ENCODE data around the gene PRAF2. TPM values are rescaled to one million over a fixed set of nuclear protein-coding genes. Genes with fewer than 3 reads are reported as not detected.

Gene PRAF2
- total RNA-seq, 2 donors from 2014 or later, result 7.0 to 9.9 TPM

DNA sequence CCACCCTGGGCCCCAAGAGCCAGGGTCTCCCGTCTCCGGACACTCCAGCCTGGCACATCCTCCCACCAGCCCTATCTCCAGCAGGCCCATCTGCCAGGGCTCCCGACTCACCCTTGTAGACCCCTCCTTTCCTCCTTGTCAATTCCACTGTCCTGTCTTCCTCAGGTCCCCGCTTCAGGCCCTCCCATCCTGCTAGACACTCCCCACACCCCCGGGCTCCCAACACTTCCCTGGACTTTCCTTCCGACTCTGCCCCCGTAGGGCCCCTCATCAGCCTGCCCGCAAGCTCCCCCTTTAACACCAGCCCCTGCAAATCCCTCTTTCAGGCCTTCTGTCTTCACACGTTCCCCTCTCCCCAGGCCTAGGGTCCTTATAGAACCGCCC, 1.1 kb downstream of the PRAF2 start:
- H3K36me3 ChIP-seq, result no peaks in the 10 kb centered on the region

GRCh38 chrX:49071877-49072711, 1.7 kb downstream of the PRAF2 start:
- peak; percentile 72 for DNase-seq
- Histone ChIP-seq H3K9ac (ENCODE audit: low read depth in 2 of 2, low read length in 2 of 2) (peak overlapping the region in 1 of 2 donors; percentile 56), H3K27ac (no peak overlapping the region), H3K9me3 (no peaks in the 10 kb centered on the region), H3K4me1 (no peaks in the 10 kb centered on the region), H3K4me3 (peak overlapping the region; percentile 9), H3K27me3 (no peaks in the 10 kb centered on the region), H3K36me3 (no peaks in the 10 kb centered on the region)
- intact Hi-C loops (cut with DNase I), result no loop called here
- TF ChIP-seq CTCF (IDR thresholded peaks at IDR 0.05), result no peak

More for the DNA sequence above, 1.1 kb downstream of the PRAF2 start:
- Histone ChIP-seq H3K4me3 (peak overlapping the region; percentile 9), H3K9ac (ENCODE audit: low read depth in 2 of 2, low read length in 2 of 2) (peak overlapping the region in 1 of 2 donors; percentile 56), H3K27ac (no peak overlapping the region), H3K4me1 (no peaks in the 10 kb centered on the region), H3K9me3 (no peaks in the 10 kb centered on the region), H3K27me3 (no peaks in the 10 kb centered on the region)
- no peak for DNase-seq
- no peak for TF ChIP-seq CTCF (IDR thresholded peaks at IDR 0.05)
- intact Hi-C loops (cut with DNase I), result no loop called here

DNA sequence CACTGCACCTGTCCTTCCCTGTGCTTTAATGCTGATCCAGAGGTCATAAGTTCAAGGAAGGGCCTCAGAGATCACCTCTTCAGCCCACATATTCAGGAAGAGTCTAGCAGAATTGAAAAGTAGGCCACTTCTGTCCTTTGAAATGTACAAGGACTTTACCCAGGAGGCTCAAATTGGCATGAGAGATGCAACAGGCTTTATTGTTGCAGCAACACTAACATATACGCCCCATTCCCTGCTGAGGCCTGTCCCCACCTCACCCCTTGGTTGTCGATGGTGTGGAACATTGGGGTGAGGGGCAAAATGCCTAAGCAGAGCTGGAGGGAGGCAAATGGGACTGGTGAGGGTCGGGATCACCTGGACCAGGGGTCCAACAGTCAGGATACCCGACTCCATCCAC, 2.8 kb downstream of the PRAF2 start:
- DNase-seq, result no peak
- TF ChIP-seq CTCF (IDR thresholded peaks at IDR 0.05), result no peak
- H3K27ac ChIP-seq, result no peak overlapping the region
- no peaks in the 10 kb centered on the region for H3K36me3 ChIP-seq
- H3K4me1 ChIP-seq, result no peaks in the 10 kb centered on the region
- no peak overlapping the region for H3K4me3 ChIP-seq
- no peaks in the 10 kb centered on the region for H3K9me3 ChIP-seq
- H3K27me3 ChIP-seq, result no peaks in the 10 kb centered on the region
- intact Hi-C loops (cut with DNase I), result no loop called here
- H3K9ac ChIP-seq (ENCODE audit: low read depth in 2 of 2, low read length in 2 of 2), result no peak overlapping the region

DNA sequence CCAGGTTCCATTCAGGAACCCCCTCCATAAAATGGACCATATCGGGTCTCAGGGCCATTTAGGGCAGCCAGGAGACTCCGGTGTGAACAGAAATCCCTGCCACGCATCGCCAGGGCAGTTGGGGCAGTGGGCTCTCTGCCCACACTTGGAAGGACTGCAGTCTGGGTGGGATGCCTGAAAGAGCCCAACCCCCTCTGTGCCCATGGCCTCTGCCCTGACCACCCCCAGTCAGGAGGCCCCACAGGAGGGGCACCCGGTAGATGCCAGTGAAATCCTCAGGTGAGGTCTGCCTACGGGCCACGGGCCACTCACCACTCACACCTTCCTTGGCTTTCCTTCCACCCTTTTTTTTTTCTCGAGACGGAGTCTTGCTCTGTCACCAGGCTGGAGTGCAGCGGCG, 4.8 kb downstream of the PRAF2 start:
- DNase-seq, result no peak
- Histone ChIP-seq H3K9ac (ENCODE audit: low read depth in 2 of 2, low read length in 2 of 2) (no peak overlapping the region), H3K36me3 (no peaks in the 10 kb centered on the region), H3K4me3 (no peak overlapping the region), H3K4me1 (no peaks in the 10 kb centered on the region), H3K9me3 (no peaks in the 10 kb centered on the region), H3K27me3 (no peaks in the 10 kb centered on the region), H3K27ac (no peak overlapping the region)
- intact Hi-C loops (cut with DNase I), result no loop called here
- no peak for TF ChIP-seq CTCF (IDR thresholded peaks at IDR 0.05)

- H3K27ac ChIP-seq, result no peak overlapping the region
- H3K4me1 ChIP-seq, result no peaks in the 10 kb centered on the region
- H3K36me3 ChIP-seq, result no peaks in the 10 kb centered on the region
- no peak overlapping the region for H3K9ac ChIP-seq (ENCODE audit: low read depth in 2 of 2, low read length in 2 of 2)
- H3K4me3 ChIP-seq, result no peak overlapping the region
- intact Hi-C loops (cut with DNase I), result no loop called here
- H3K9me3 ChIP-seq, result no peaks in the 10 kb centered on the region
- no peaks in the 10 kb centered on the region for H3K27me3 ChIP-seq
- TF ChIP-seq CTCF (IDR thresholded peaks at IDR 0.05), result no peak
- no peak for DNase-seq
These were observed 6.3 kb downstream of the PRAF2 start for GRCh38 chrX:49067285-49068120.
